RWPE1 (cell line): ENCODE data around the gene PAIP2.
A peak's percentile ranks its signal among the peaks of the same experiment; 100 is the strongest.

ENCODE experiments used
- CTCF ChIA-PET: fragments of 350-600 bp; sonication (Branson Sonifier 250); formaldehyde crosslinking; extraction: SDS; loops from one replicate; lab custom pipeline; 2021; lab: Yijun Ruan, JAX
- POLR2A ChIA-PET: fragments of 400-600 bp; formaldehyde crosslinking; extraction: SDS; loops from one replicate; lab custom pipeline; 2020; ENCODE audit warnings: antibody characterized with exemption; ENCODE audit not compliant: low non-redundant PET; lab: Yijun Ruan, JAX
- DNase-seq: peaks from one replicate; pipeline ENCODE4 v3.0.0; 2012; ENCODE audit warnings: low spot score
- H3K27ac ChIP-seq: fragments of 450-650 bp; 2 replicates; pipeline ENCODE4 v1.5.1; 2017
- TF ChIP-seq, protein P1 (sequence below): fragments of 450-650 bp; conservative IDR thresholded peaks from 2 replicates; pipeline ENCODE4 v1.5.1; 2017; ENCODE audit warnings: low read depth, mild to moderate bottlenecking

Gene PAIP2

GRCh38 chr5:139361835-139362429 lies 20.3 kb downstream of the PAIP2 start:
- CTCF ChIA-PET = interaction anchor here (0.6 kb wide), 1 partner anchor 39 kb away, joined by 3 read pairs; no protein-coding TSS in a partner anchor
- TF ChIP-seq, protein P1, sequence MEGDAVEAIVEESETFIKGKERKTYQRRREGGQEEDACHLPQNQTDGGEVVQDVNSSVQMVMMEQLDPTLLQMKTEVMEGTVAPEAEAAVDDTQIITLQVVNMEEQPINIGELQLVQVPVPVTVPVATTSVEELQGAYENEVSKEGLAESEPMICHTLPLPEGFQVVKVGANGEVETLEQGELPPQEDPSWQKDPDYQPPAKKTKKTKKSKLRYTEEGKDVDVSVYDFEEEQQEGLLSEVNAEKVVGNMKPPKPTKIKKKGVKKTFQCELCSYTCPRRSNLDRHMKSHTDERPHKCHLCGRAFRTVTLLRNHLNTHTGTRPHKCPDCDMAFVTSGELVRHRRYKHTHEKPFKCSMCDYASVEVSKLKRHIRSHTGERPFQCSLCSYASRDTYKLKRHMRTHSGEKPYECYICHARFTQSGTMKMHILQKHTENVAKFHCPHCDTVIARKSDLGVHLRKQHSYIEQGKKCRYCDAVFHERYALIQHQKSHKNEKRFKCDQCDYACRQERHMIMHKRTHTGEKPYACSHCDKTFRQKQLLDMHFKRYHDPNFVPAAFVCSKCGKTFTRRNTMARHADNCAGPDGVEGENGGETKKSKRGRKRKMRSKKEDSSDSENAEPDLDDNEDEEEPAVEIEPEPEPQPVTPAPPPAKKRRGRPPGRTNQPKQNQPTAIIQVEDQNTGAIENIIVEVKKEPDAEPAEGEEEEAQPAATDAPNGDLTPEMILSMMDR = no peak
- no peak for DNase-seq
- POLR2A ChIA-PET = no interaction called here
- H3K27ac ChIP-seq = peak overlapping the region; percentile 4; the same call in 1 of the 2 replicates

GRCh38 chr5:139363937-139364336 lies 22.3 kb downstream of the PAIP2 start:
- no peak overlapping the region for H3K27ac ChIP-seq
- ChIA-PET CTCF (interaction anchor here (0.5 kb wide), 1 partner anchor 723 kb away, joined by 3 read pairs; no protein-coding TSS in a partner anchor), POLR2A (no interaction called here)
- DNase-seq = no peak
- TF ChIP-seq, protein P1 = no peak

- ChIA-PET POLR2A (no interaction called here), CTCF (interaction anchor here (0.5 kb wide), 1 partner anchor 724 kb away, joined by 3 read pairs; no protein-coding TSS in a partner anchor)
- DNase-seq = no peak
- no peak overlapping the region for H3K27ac ChIP-seq
- TF ChIP-seq, protein P1 = no peak
Observed at GRCh38 chr5:139364466-139364865, 22.8 kb downstream of the PAIP2 start.

- TF ChIP-seq, protein P1 = no peak
- DNase-seq = no peak
- POLR2A ChIA-PET = interaction anchor here (0.6 kb wide), 1 partner anchor 33 kb away, joined by 3 read pairs; no protein-coding TSS in a partner anchor
- CTCF ChIA-PET = interaction anchor here (0.6 kb wide), 1 partner anchor 627 kb away, joined by 8 read pairs; no protein-coding TSS in a partner anchor
- H3K27ac ChIP-seq = no peak overlapping the region
Observed at GRCh38 chr5:139368613-139369012, 27.0 kb downstream of the PAIP2 start.

DNA sequence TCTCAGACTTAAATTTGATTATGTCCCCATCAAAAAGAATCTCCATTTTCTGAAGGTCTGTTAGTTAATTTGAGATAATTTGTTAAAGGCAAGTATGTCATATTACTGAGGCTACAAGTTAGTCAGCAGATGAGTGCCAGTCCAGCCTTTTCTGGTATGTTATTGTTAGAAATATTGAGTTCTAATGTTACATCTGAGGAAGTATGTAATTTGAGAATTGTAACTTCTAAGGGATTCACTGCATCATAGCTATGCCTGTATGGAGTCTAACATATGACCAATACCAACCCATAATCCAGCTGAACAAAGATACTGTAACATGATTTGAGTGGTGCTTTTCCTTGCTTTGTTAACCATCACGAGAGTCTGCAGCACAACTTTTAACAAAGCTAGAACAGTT lies 27.5 kb downstream of the PAIP2 start:
- TF ChIP-seq, protein P1 = no peak
- no peak for DNase-seq
- no peak overlapping the region for H3K27ac ChIP-seq
- CTCF ChIA-PET = interaction anchor here (0.7 kb wide), 1 partner anchor 18 kb away, joined by 3 read pairs; no protein-coding TSS in a partner anchor
- POLR2A ChIA-PET = no interaction called here

DNA sequence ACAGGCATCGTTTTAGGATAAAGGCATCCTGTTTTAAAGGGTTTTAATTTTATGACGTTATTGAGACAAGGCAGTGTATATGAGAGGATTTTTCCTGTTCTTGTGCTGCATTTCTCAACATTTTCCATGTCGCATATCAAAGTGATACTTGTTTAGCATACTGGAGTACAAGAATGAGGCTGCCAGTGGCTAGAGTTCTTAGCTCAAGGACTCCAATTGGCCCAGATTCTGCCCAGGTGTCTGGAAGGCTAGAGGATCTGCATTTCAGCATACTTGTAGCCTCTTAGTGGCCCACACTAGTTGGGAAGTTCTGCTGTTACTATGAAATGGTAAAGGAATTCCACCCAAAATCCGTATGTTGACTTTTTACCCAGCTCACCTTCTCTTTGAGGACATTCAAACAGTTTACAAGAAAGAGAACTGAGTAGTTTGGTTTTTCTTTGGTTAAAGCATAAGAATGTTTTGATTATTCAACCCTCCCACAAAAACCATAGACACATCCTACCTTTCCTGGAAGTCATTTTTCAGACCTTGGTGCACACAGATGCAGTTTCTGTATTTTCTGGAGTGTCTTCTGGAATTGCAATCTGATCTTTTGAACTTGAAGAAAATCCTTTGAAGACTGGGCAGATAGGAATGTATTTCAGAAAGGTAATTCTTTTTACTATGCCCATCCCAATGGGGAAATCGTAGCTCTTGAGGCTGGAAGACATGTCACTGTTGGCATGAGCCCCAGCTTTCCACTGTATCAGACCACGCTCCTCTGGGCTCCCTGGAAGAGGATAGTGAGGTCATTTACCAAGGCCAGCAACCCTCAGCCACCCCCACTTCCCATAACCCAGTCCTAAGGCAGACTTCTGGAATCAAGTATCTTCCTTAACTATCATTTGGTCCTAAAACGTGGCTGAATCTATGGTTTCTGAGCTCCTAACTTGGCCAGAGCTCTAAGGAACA lies 30.1 kb downstream of the PAIP2 start:
- no peak for DNase-seq
- peak overlapping the region; percentile 93 for H3K27ac ChIP-seq
- TF ChIP-seq, protein P1 = no peak
- POLR2A ChIA-PET = no interaction called here
- CTCF ChIA-PET = interaction anchor here (0.8 kb wide), 1 partner anchor 198 kb away, joined by 3 read pairs; no protein-coding TSS in a partner anchor
